ENCODE measurements around the gene BLVRB.
A peak's percentile ranks its signal among the peaks of the same experiment; 100 is the strongest.

The BLVRB gene

GRCh38 chr19:40417643-40417981 is 47.9 kb downstream of the BLVRB start:
- H3K27ac ChIP-seq (ENCODE audit: low read depth in 2 of 2, low read length in 2 of 2) = peak overlapping the region; percentile 59 to 82
- peaks cover 4 to 5% of the 10 kb centered on the region in 2 donors for H3K36me3 ChIP-seq (ENCODE audit: control insufficient read depth in 2 of 2, insufficient read depth in 2 of 2, low read length in 2 of 2)
- peak overlapping the region in 1 of 2 donors; percentile 35 for H3K9ac ChIP-seq (ENCODE audit: low read depth in 1 of 2, low read length in 2 of 2)
- H3K27me3 ChIP-seq (ENCODE audit: control insufficient read depth in 2 of 2, insufficient read depth in 2 of 2, low read length in 2 of 2) = no peaks in the 10 kb centered on the region
- no peaks in the 10 kb centered on the region for H3K9me3 ChIP-seq (ENCODE audit: control insufficient read depth in 2 of 2, low read length in 2 of 2)
- peaks cover 8 to 12% of the 10 kb centered on the region in 2 donors for H3K4me1 ChIP-seq (ENCODE audit: control insufficient read depth in 2 of 2, insufficient read depth in 2 of 2, low read length in 2 of 2)
- H3K4me3 ChIP-seq (ENCODE audit: low read length in 2 of 2) = no peak overlapping the region

GRCh38 chr19:40416918-40417642 is 48.5 kb downstream of the BLVRB start:
- Histone ChIP-seq H3K27ac (ENCODE audit: low read depth in 2 of 2, low read length in 2 of 2) (peak overlapping the region; percentile 59 to 82), H3K36me3 (ENCODE audit: control insufficient read depth in 2 of 2, insufficient read depth in 2 of 2, low read length in 2 of 2) (no peaks in the 10 kb centered on the region), H3K4me1 (ENCODE audit: control insufficient read depth in 2 of 2, insufficient read depth in 2 of 2, low read length in 2 of 2) (peaks cover 7 to 8% of the 10 kb centered on the region in 2 donors), H3K4me3 (ENCODE audit: low read length in 2 of 2) (no peak overlapping the region), H3K9ac (ENCODE audit: low read depth in 1 of 2, low read length in 2 of 2) (peak overlapping the region; percentile 26 to 35), H3K9me3 (ENCODE audit: control insufficient read depth in 2 of 2, low read length in 2 of 2) (no peaks in the 10 kb centered on the region), H3K27me3 (ENCODE audit: control insufficient read depth in 2 of 2, insufficient read depth in 2 of 2, low read length in 2 of 2) (no peaks in the 10 kb centered on the region)

DNA sequence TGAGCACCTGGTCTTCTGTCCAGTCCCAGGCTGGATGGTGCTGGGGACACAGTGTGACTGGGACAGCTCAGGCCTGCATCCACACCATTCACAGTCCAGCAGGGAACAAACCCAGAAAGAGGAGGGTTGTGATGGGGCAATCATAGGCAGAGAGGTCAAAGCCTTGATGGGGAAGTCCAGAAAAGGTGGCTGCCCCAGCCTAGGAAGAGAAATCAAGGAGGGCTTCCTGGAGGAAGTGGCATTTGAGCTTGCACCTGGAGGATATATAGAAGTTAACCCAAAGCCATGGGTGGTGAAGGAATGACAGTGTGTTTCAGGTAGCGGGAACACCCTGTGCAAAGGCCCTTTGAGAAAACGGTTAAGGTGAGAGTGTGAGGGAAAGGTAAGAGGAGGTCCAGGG is 49.8 kb downstream of the BLVRB start:
- H3K36me3 ChIP-seq (ENCODE audit: control insufficient read depth in 2 of 2, insufficient read depth in 2 of 2, low read length in 2 of 2) = no peaks in the 10 kb centered on the region
- peaks cover 0 to 6% of the 10 kb centered on the region in 2 donors for H3K4me1 ChIP-seq (ENCODE audit: control insufficient read depth in 2 of 2, insufficient read depth in 2 of 2, low read length in 2 of 2)
- H3K27ac ChIP-seq (ENCODE audit: low read depth in 2 of 2, low read length in 2 of 2) = no peak overlapping the region
- no peak overlapping the region for H3K4me3 ChIP-seq (ENCODE audit: low read length in 2 of 2)
- H3K9ac ChIP-seq (ENCODE audit: low read depth in 1 of 2, low read length in 2 of 2) = no peak overlapping the region
- no peaks in the 10 kb centered on the region for H3K27me3 ChIP-seq (ENCODE audit: control insufficient read depth in 2 of 2, insufficient read depth in 2 of 2, low read length in 2 of 2)
- no peaks in the 10 kb centered on the region for H3K9me3 ChIP-seq (ENCODE audit: control insufficient read depth in 2 of 2, low read length in 2 of 2)

DNA sequence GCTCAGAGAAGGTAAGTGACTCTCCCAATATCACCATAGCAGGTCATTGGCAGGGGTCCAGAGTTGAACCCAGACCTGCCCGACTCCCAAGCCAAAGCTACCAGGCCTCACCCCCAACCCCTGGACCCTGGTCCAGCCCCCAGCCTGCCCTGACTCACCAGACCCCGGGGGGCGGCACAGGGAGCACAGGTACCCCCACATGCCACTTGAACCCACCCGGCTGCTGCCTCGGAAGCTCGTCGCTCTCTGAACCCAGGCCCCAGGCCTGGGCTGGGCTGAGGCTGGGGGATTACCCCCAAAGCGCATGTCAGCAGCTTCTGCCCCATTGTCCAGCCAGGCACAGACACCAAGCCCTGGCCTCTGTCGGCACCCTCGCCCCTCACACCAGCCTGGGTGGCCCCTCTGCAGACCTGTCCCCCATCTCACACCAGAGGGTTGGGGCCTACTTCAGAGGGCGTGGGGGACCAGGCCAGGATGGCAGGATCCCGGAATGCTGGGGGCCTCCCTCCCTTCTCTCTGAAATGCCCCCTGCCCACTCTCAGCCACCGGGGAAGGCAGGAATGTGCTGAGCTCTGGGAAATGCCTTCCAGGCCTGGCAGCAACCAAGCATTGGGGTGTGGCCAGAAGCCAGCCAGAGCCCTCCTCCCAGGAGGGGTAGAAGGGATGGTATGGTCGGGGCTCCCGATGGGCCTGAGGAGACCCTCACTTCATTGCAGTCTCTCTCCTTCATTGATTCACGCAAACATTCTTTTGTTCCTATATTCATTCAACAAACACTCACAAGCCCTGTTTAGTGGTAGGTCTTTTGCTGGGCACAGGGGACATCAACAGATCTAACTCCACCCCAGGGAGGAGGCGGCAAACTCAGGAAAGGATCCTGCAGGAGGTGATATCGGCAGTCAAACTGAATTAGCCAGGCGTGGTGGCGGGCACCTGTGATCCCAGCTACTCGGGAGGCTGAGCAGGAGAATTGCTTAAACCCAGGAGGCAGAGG is 50.7 kb downstream of the BLVRB start:
- Histone ChIP-seq H3K4me3 (ENCODE audit: low read length in 2 of 2) (no peak overlapping the region), H3K27ac (ENCODE audit: low read depth in 2 of 2, low read length in 2 of 2) (no peak overlapping the region), H3K9me3 (ENCODE audit: control insufficient read depth in 2 of 2, low read length in 2 of 2) (no peaks in the 10 kb centered on the region), H3K4me1 (ENCODE audit: control insufficient read depth in 2 of 2, insufficient read depth in 2 of 2, low read length in 2 of 2) (peaks cover 0 to 6% of the 10 kb centered on the region in 2 donors), H3K9ac (ENCODE audit: low read depth in 1 of 2, low read length in 2 of 2) (no peak overlapping the region), H3K36me3 (ENCODE audit: control insufficient read depth in 2 of 2, insufficient read depth in 2 of 2, low read length in 2 of 2) (no peaks in the 10 kb centered on the region), H3K27me3 (ENCODE audit: control insufficient read depth in 2 of 2, insufficient read depth in 2 of 2, low read length in 2 of 2) (no peaks in the 10 kb centered on the region)

DNA sequence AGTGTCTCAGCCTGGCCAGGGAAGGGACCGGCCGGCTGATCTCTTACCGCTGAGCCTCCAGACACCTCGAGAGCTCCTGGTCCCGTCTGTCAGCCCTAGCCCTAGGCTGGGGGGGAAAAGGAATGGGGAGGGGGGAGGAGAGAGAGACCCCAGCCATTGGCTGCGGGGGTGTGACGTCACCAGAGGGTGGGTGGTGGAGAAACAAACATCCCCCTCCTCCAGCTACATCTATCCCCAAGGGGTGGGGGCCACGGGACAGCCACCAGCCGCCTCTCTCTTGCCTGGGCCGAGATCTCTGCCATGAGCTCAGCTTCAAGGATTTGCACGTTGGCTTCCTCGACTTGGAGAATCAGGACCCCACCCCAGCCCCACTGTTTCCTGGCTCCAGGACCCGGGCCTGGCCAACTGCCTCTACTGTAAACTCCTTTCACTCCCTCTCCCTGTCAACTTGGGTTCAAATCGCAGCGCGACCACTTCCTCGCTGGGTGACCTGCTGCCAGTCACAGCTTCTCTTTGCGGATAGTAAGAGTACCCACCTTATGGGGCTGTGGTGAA is 52.2 kb downstream of the BLVRB start, which contains the start of gene PRX:
Gene PRX (minus strand): TSS at position 88 of the 555 bp plus-strand sequence. CDS start 5,446 bp downstream, outside the sequence.
- no peaks in the 10 kb centered on the region for H3K36me3 ChIP-seq (ENCODE audit: control insufficient read depth in 2 of 2, insufficient read depth in 2 of 2, low read length in 2 of 2)
- H3K27ac ChIP-seq (ENCODE audit: low read depth in 2 of 2, low read length in 2 of 2) = no peak within 1 kb of the TSS
- no peaks in the 10 kb centered on the region for H3K9me3 ChIP-seq (ENCODE audit: control insufficient read depth in 2 of 2, low read length in 2 of 2)
- H3K9ac ChIP-seq (ENCODE audit: low read depth in 1 of 2, low read length in 2 of 2) = no peak within 1 kb of the TSS
- no peak within 1 kb of the TSS for H3K4me3 ChIP-seq (ENCODE audit: low read length in 2 of 2)
- peaks cover 0 to 6% of the 10 kb centered on the region in 2 donors for H3K4me1 ChIP-seq (ENCODE audit: control insufficient read depth in 2 of 2, insufficient read depth in 2 of 2, low read length in 2 of 2)
- H3K27me3 ChIP-seq (ENCODE audit: control insufficient read depth in 2 of 2, insufficient read depth in 2 of 2, low read length in 2 of 2) = no peaks in the 10 kb centered on the region

- Histone ChIP-seq H3K27me3 (ENCODE audit: control insufficient read depth in 2 of 2, insufficient read depth in 2 of 2, low read length in 2 of 2) (no peaks in the 10 kb centered on the region), H3K9ac (ENCODE audit: low read depth in 1 of 2, low read length in 2 of 2) (no peak overlapping the region), H3K36me3 (ENCODE audit: control insufficient read depth in 2 of 2, insufficient read depth in 2 of 2, low read length in 2 of 2) (no peaks in the 10 kb centered on the region), H3K4me1 (ENCODE audit: control insufficient read depth in 2 of 2, insufficient read depth in 2 of 2, low read length in 2 of 2) (peaks cover 0 to 6% of the 10 kb centered on the region in 2 donors), H3K9me3 (ENCODE audit: control insufficient read depth in 2 of 2, low read length in 2 of 2) (no peaks in the 10 kb centered on the region), H3K27ac (ENCODE audit: low read depth in 2 of 2, low read length in 2 of 2) (no peak overlapping the region), H3K4me3 (ENCODE audit: low read length in 2 of 2) (no peak overlapping the region)
Measured at GRCh38 chr19:40412866-40413265, 52.7 kb downstream of the BLVRB start.

GRCh38 chr19:40411958-40412499 is 53.5 kb downstream of the BLVRB start:
- Histone ChIP-seq H3K9ac (ENCODE audit: low read depth in 1 of 2, low read length in 2 of 2) (no peak overlapping the region), H3K4me3 (ENCODE audit: low read length in 2 of 2) (no peak overlapping the region), H3K9me3 (ENCODE audit: control insufficient read depth in 2 of 2, low read length in 2 of 2) (no peaks in the 10 kb centered on the region), H3K36me3 (ENCODE audit: control insufficient read depth in 2 of 2, insufficient read depth in 2 of 2, low read length in 2 of 2) (no peaks in the 10 kb centered on the region), H3K27me3 (ENCODE audit: control insufficient read depth in 2 of 2, insufficient read depth in 2 of 2, low read length in 2 of 2) (no peaks in the 10 kb centered on the region), H3K4me1 (ENCODE audit: control insufficient read depth in 2 of 2, insufficient read depth in 2 of 2, low read length in 2 of 2) (peaks cover 0 to 3% of the 10 kb centered on the region in 2 donors), H3K27ac (ENCODE audit: low read depth in 2 of 2, low read length in 2 of 2) (peak overlapping the region in 1 of 2 donors; percentile 1)

DNA sequence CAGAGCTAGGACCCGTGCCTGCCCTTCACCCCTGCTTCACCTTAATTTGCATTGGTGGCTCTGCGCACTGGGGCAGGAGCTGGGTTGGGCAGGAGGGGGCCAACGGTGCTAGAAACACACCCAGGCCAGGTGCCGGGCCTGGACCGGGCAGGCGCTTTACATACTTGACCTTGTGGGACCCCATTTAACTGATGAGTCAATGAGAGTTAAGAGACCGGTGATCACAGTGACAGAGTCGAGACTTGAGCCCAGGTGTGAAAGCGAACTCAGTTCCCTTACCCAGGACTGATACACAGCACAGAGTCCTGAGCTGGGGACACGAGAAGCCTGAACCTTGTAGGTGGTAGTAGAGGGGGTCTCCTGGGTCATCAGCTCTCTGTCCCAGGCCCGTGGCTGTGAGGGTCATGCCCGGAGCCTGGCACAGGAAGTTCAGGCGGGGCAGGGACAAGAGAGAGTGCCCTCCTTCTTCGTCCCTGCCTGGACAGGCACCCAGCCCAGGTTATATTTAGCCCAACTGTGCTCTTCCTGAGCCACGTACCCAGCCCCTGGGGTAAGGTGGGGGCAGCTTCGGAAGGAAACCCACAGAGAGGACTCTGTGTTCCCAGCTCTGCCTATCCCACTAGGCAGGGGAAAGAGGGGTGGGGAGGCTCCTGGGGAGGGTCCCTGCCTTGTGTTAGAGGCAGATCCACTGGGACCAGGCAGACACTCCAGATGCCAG is 54.3 kb downstream of the BLVRB start:
- no peaks in the 10 kb centered on the region for H3K27me3 ChIP-seq (ENCODE audit: control insufficient read depth in 2 of 2, insufficient read depth in 2 of 2, low read length in 2 of 2)
- no peak overlapping the region for H3K9ac ChIP-seq (ENCODE audit: low read depth in 1 of 2, low read length in 2 of 2)
- peak overlapping the region in 1 of 2 donors; percentile 1 for H3K27ac ChIP-seq (ENCODE audit: low read depth in 2 of 2, low read length in 2 of 2)
- H3K36me3 ChIP-seq (ENCODE audit: control insufficient read depth in 2 of 2, insufficient read depth in 2 of 2, low read length in 2 of 2) = no peaks in the 10 kb centered on the region
- no peaks in the 10 kb centered on the region for H3K9me3 ChIP-seq (ENCODE audit: control insufficient read depth in 2 of 2, low read length in 2 of 2)
- H3K4me3 ChIP-seq (ENCODE audit: low read length in 2 of 2) = no peak overlapping the region
- H3K4me1 ChIP-seq (ENCODE audit: control insufficient read depth in 2 of 2, insufficient read depth in 2 of 2, low read length in 2 of 2) = no peaks in the 10 kb centered on the region

GRCh38 chr19:40410030-40410389 is 55.5 kb downstream of the BLVRB start:
- H3K4me1 ChIP-seq (ENCODE audit: control insufficient read depth in 2 of 2, insufficient read depth in 2 of 2, low read length in 2 of 2) = no peaks in the 10 kb centered on the region
- no peaks in the 10 kb centered on the region for H3K9me3 ChIP-seq (ENCODE audit: control insufficient read depth in 2 of 2, low read length in 2 of 2)
- H3K27ac ChIP-seq (ENCODE audit: low read depth in 2 of 2, low read length in 2 of 2) = no peak overlapping the region
- no peaks in the 10 kb centered on the region for H3K36me3 ChIP-seq (ENCODE audit: control insufficient read depth in 2 of 2, insufficient read depth in 2 of 2, low read length in 2 of 2)
- no peak overlapping the region for H3K4me3 ChIP-seq (ENCODE audit: low read length in 2 of 2)
- H3K9ac ChIP-seq (ENCODE audit: low read depth in 1 of 2, low read length in 2 of 2) = no peak overlapping the region
- H3K27me3 ChIP-seq (ENCODE audit: control insufficient read depth in 2 of 2, insufficient read depth in 2 of 2, low read length in 2 of 2) = no peaks in the 10 kb centered on the region
